GM13977 (cell line): ENCODE measurements around the gene KIF21B.

ENCODE experiments used
- DNase-seq: peaks from one replicate; pipeline ENCODE4 v3.0.0; 2012; ENCODE audit warnings: low spot score
- in situ Hi-C: fragments of 300-500 bp; cut with MboI; formaldehyde crosslinking; loops from one replicate; pipeline ENCODE4 v1.12.0; 2022; ENCODE audit warnings: low sequenced_read_pairs, low pct_unique_long_range_greater_than_20kb, mixed read lengths, inconsistent platforms; ENCODE audit not compliant: unreplicated experiment
- TF ChIP-seq, protein P1 (sequence below): IDR thresholded peaks from 2 replicates; pipeline ENCODE4 v1.5.1; 2012; ENCODE audit warnings: mild to moderate bottlenecking, control low read depth; ENCODE audit not compliant: insufficient read depth; ENCODE audit errors: extremely low read depth, missing control alignments

KIF21B gene

DNA sequence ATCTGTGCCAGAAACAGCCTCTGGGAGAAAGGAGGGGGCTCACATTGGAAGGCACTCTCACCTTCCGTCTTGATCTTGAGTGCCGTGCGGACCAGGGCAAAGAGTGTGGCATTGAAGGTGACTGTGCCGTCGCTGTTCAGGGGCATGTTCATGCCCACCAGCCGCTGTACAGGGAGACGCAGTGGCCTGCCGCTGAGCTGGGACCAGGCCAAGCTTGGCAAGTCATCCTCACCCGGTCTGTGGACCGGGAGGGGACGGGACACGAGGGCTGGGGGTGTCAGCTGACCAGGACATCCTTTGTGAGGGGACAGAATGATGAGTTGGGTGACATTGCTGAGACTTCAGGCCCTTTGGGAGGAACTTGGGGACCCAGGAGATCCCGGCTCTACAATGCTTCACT lies 25.0 kb upstream of the KIF21B start:
- in situ Hi-C loops: no loop called here
- TF ChIP-seq, protein P1, sequence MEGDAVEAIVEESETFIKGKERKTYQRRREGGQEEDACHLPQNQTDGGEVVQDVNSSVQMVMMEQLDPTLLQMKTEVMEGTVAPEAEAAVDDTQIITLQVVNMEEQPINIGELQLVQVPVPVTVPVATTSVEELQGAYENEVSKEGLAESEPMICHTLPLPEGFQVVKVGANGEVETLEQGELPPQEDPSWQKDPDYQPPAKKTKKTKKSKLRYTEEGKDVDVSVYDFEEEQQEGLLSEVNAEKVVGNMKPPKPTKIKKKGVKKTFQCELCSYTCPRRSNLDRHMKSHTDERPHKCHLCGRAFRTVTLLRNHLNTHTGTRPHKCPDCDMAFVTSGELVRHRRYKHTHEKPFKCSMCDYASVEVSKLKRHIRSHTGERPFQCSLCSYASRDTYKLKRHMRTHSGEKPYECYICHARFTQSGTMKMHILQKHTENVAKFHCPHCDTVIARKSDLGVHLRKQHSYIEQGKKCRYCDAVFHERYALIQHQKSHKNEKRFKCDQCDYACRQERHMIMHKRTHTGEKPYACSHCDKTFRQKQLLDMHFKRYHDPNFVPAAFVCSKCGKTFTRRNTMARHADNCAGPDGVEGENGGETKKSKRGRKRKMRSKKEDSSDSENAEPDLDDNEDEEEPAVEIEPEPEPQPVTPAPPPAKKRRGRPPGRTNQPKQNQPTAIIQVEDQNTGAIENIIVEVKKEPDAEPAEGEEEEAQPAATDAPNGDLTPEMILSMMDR: no peak
- no peak for DNase-seq

GRCh38 chr1:201044119-201044518 lies 20.6 kb upstream of the KIF21B start:
- DNase-seq: no peak
- in situ Hi-C loops: loop anchor here (5.0 kb wide), 1 partner anchor 67 kb away; no protein-coding TSS in a partner anchor
- TF ChIP-seq, protein P1: no peak

- DNase-seq: peak; percentile 80
- in situ Hi-C loops: loop anchor here (5.0 kb wide), 1 partner anchor 66 kb away; no protein-coding TSS in a partner anchor
- TF ChIP-seq, protein P1: peak; percentile 93
Observed at GRCh38 chr1:201042779-201043461, 19.4 kb upstream of the KIF21B start.

- in situ Hi-C loops: loop anchor here (5.0 kb wide), 1 partner anchor 64 kb away; no protein-coding TSS in a partner anchor
- DNase-seq: no peak
- TF ChIP-seq, protein P1: no peak
Observed at GRCh38 chr1:201041011-201041410, 17.5 kb upstream of the KIF21B start.

- in situ Hi-C loops: loop anchor here (5.0 kb wide), 1 partner anchor 63 kb away; no protein-coding TSS in a partner anchor
- DNase-seq: no peak
- TF ChIP-seq, protein P1: no peak
Observed at GRCh38 chr1:201039876-201040275, 16.4 kb upstream of the KIF21B start.

DNA sequence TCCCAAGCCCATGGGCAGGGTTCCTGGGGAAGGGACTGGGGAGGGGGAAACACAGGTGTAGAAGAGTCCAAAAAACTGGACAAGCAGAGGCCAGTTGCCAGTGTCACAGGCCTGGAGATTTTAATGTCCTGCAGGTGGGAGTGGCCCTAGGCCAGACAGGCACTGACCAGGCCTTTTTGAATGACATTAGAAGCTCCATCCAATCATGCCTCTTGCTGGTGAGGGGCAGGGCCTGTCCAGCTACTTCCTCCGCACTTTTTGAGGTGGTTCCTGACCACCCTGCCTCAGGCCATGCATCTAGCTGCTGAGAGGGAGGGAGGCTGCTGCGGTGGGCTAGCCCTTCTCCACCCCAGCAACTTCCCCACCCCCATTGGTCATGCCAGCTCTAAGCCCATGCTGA lies 15.9 kb upstream of the KIF21B start:
- in situ Hi-C loops: no loop called here
- TF ChIP-seq, protein P1: no peak
- no peak for DNase-seq
